GM19467 (cell line): Measurements from ENCODE around the gene MTMR10.
A peak's percentile ranks its signal among the peaks of the same experiment; 100 is the strongest.

ENCODE experiments used
- ATAC-seq: cut with Tn5 transposase; IDR thresholded peaks from one replicate; pipeline ENCODE4 v1.9.1; 2021; ENCODE audit warnings: mild to moderate bottlenecking, moderate library complexity; ENCODE audit not compliant: unreplicated experiment

The MTMR10 gene

DNA sequence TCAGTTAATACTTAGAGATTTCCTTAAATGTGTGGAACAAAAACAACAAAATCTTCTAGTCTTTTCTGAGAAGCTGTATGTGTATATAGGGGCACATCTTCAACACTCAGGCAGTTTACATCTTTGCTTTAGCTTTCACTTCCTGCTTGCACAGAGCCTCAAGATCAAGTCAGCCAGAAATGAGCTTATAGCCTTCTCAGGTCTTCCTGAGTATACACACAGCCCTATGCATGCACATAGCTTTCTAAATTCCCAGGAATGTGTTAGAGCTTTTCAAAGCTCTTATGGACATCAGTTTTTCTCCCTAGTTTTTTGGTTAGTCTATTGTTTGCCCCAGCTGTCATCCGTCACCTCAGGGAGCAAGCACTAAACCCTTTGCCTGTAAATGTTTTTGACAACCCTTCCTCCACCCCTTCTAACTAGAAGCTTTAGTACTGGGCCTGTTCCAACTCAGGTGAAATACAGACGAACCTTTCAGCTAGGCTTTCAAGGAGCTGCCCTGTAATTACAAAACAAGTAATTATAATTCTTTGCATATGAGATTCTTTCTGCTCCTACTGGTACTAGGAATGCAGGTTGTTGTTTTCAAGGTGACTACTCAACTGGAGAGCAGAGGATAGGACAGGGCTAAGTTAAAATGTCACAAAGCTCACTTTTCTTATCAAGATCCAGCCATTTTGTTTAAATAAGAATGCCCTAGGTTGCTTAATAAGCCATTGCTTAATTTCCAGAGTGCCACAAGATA lies 22.6 kb upstream of the MTMR10 start:
- no peak for ATAC-seq

GRCh38 chr15:31012455-31012854 lies 21.0 kb upstream of the MTMR10 start:
- ATAC-seq: no peak

GRCh38 chr15:31010036-31010435 lies 18.6 kb upstream of the MTMR10 start:
- ATAC-seq: no peak

GRCh38 chr15:31005660-31006059 lies 14.2 kb upstream of the MTMR10 start:
- no peak for ATAC-seq

- ATAC-seq: peak; percentile 79
These were observed 12.8 kb upstream of the MTMR10 start for GRCh38 chr15:31004220-31004733.

DNA sequence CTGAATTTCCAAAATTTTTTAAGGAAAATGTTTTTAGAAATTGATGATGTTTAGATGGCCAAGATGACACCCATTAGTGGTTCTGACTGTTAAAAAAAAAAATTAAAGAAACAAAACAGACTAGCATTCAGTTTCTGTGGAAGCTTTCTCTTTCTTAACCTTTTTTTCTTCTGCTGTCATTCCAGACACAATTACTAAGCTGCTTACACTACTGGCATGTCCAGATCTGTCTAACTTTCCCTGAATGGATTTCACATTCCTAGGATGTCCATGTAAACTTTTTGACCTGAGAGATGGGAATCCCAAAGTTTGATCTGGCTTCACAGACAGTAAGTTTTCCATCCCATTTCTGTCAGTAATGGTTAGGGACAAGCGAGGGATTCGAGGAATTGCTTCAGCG lies 10.3 kb upstream of the MTMR10 start:
- no peak for ATAC-seq

DNA sequence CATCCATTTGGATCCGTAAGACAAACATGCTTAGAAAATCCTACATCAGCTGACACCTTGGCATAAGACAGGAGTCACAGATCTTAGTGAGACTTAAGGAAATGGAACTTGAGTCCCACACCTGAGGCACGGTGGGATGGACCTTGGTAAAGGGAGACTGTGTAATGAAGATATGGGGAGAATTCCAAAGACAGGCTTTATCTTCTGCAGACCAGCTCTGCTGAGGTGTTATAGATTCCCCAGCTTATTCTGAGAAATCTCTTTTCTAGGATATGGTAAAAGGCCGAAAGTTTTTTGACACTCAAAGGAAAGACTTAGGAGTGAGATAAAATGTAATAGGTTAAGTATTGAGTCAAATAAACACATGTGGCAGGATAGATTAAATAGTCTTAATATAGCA lies 8.3 kb upstream of the MTMR10 start:
- ATAC-seq: no peak

- no peak for ATAC-seq
These were observed 5.8 kb upstream of the MTMR10 start for GRCh38 chr15:30997270-30997669.

DNA sequence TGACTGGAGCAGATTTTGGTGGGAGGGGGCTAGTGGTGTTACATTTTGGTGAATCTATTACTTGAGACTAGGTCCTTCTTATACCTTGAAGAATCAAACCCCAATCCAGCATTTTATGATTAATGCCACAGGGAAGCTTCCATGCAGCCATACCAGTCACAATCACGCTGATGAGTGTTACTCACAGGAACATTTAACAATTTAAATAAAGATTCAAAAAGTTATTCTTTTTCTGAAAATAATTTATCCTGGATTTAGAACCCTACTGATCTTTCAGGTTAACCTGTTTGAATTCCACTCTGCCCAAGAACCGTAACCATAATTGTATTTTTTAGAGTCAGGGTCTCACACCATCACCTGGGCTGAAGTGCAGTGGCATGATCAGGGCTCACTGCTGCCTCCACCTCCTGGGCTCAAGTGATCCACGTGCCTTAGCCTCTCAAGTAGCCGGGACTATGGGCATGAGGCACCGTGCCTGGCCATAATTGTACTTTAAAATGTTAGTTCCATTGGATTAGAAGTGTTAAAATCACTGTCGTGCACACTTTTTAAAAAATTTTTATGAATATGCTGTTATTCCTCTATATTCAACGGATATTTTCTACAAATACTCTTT lies 929 bp upstream of the MTMR10 start:
- no peak for ATAC-seq

GRCh38 chr15:30990446-30991254 lies 778 bp downstream of the MTMR10 start:
- peak; percentile 3 for ATAC-seq

GRCh38 chr15:30990036-30990435 lies 1.4 kb downstream of the MTMR10 start:
- ATAC-seq: no peak

- ATAC-seq: no peak
These were observed 6.3 kb downstream of the MTMR10 start for GRCh38 chr15:30985081-30985531.

GRCh38 chr15:30984542-30984941 lies 6.9 kb downstream of the MTMR10 start:
- no peak for ATAC-seq

DNA sequence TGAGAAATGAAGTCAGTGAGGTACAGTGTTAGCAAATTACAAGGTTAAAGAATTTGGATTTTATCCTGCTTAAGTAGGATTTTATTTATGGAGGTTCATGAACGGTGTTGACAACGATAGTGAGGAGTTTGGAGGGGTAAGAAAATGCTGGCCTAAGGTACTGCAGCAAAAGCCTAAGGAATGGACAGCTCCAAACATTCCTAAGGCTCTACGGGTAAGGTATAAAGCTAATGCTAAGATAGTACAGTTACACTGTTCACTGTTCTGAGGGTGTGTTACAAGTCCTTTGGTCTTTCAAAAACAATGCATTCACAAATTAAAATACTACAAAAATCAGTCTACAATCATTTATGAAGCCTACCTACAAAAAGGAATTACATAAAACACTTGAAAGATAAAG lies 7.3 kb downstream of the MTMR10 start:
- no peak for ATAC-seq

DNA sequence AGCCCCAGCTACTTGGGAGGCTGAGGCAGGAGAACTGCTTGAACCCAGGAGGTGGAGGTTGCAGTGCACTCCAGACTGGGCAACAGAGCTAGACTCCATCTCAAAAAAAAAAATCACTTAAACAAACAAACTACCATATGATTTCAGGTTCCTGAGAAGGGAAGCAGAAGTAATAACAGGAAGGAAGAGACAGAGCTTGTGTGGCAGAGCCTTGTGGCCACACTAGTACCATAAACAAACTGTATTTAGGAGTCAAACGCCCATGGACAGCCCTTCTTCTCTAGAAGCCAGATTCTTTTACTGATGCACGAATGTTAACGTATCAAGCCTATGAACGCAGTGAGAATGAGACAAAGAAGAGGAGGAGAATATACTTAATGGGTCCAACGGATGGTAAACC lies 12.0 kb downstream of the MTMR10 start:
- no peak for ATAC-seq

GRCh38 chr15:30978328-30978727 lies 13.1 kb downstream of the MTMR10 start:
- no peak for ATAC-seq

GRCh38 chr15:30974112-30974511 lies 17.3 kb downstream of the MTMR10 start:
- ATAC-seq: no peak

GRCh38 chr15:30973379-30973778 lies 18.0 kb downstream of the MTMR10 start:
- ATAC-seq: no peak

GRCh38 chr15:30969724-30970123 lies 21.7 kb downstream of the MTMR10 start:
- ATAC-seq: no peak

DNA sequence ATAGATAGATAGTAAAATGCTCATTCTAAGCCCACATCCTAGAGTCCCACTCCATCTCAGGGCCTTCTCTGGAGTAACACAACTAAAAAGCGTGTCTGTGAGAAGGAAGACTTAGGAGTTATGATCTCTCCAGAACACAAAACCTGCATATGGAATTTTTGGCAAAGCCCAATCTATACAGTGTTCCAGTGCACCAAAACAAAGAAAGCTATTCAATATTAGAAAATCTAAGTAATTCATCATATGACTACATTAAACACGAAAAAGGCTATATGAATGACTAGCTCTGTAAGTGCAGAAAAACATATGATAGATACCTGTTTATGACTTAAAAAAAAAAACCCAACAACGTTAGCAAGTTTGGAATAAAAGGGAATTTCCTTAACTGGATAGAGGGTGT lies 27.7 kb downstream of the MTMR10 start:
- ATAC-seq: no peak

DNA sequence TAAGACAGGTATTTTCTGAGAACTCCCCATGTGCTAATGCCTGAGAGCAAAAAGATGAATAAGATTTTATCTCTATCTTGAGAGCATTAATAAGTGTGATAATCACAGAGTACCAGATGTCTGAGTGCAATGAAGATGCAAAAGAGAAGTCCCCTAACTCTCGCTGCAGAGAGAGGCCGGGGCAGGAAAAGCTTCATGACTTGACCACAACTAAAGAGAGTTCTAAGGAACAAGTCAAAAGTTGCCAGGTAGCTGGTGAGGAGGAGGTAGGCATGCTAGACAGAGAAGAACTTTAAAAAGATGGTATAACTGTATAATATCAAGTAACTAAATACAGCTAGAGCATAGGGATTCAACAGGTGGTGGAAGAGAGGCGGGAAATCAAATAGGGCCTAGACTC lies 28.8 kb downstream of the MTMR10 start:
- ATAC-seq: no peak

DNA sequence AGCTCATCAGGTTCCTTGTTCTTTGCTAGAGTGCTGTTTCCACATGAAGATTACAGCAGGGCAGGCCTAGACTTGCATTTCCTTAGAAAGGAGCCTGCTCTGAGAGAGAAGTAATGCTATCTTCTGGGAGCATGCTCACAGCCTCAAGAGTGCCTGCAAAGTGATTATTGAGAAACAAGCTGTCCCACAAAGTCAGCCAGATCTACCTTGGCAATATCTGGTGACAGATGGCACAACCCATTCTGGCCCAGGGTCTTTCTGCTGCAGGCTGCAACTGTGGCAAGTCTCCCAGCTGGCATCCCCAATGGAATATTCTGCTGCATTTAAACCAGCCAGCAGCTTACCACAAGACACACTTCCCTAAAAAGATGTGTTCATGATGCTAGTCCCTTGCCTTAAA lies 29.3 kb downstream of the MTMR10 start:
- ATAC-seq: no peak
